ENCODE data around the gene PRMT1.

The PRMT1 gene

GRCh38 chr19:49654581-49654980 is 22.5 kb upstream of the PRMT1 start:
- H3K4me3 ChIP-seq (ENCODE audit: low read depth, low read length): no peak overlapping the region
- no peak for TF ChIP-seq MAX (IDR thresholded peaks at IDR 0.05; ENCODE audit: low read depth, low read length)
- no peak for DNase-seq (ENCODE audit: low read depth)

GRCh38 chr19:49655570-49656455 is 21.3 kb upstream of the PRMT1 start:
- H3K4me3 ChIP-seq (ENCODE audit: low read depth, low read length): no peak overlapping the region
- no peak for TF ChIP-seq CTCF (IDR thresholded peaks at IDR 0.05; ENCODE audit: low read depth, low read length)
- no peak for DNase-seq (ENCODE audit: low read depth)

- TF ChIP-seq MAX (IDR thresholded peaks at IDR 0.05; ENCODE audit: low read depth, low read length) (no peak), MYC (IDR thresholded peaks at IDR 0.05; ENCODE audit: low read depth, low read length) (no peak), CTCF (IDR thresholded peaks at IDR 0.05; ENCODE audit: low read depth, low read length) (no peak), POLR2A (IDR thresholded peaks at IDR 0.05; ENCODE audit: extremely low read depth, insufficient read length) (no peak)
- DNase-seq (ENCODE audit: low read depth): no peak
- H3K4me3 ChIP-seq (ENCODE audit: low read depth, low read length): no peak overlapping the region
These were observed 20.5 kb upstream of the PRMT1 start for GRCh38 chr19:49656456-49657109.

GRCh38 chr19:49657493-49658138 is 19.5 kb upstream of the PRMT1 start:
- TF ChIP-seq CTCF (IDR thresholded peaks at IDR 0.05; ENCODE audit: low read depth, low read length) (no peak), MAX (IDR thresholded peaks at IDR 0.05; ENCODE audit: low read depth, low read length) (no peak), POLR2A (IDR thresholded peaks at IDR 0.05; ENCODE audit: extremely low read depth, insufficient read length) (no peak), MYC (IDR thresholded peaks at IDR 0.05; ENCODE audit: low read depth, low read length) (no peak)
- no peak for DNase-seq (ENCODE audit: low read depth)
- H3K4me3 ChIP-seq (ENCODE audit: low read depth, low read length): no peak overlapping the region

GRCh38 chr19:49658139-49658517 is 18.9 kb upstream of the PRMT1 start:
- TF ChIP-seq CTCF (IDR thresholded peaks at IDR 0.05; ENCODE audit: low read depth, low read length): no peak
- no peak for TF ChIP-seq MYC (IDR thresholded peaks at IDR 0.05; ENCODE audit: low read depth, low read length)
- no peak for TF ChIP-seq MAX (IDR thresholded peaks at IDR 0.05; ENCODE audit: low read depth, low read length)
- TF ChIP-seq POLR2A (IDR thresholded peaks at IDR 0.05; ENCODE audit: extremely low read depth, insufficient read length): no peak
- DNase-seq (ENCODE audit: low read depth): no peak
- H3K4me3 ChIP-seq (ENCODE audit: low read depth, low read length): no peak overlapping the region
